Ishikawa (cell line): ENCODE data around the gene PTAR1.

Source experiments
- CEBPB ChIP-seq: IDR thresholded peaks from 2 replicates; pipeline ENCODE4 v1.6.1; 2012
- CREB1 ChIP-seq: IDR thresholded peaks from 2 replicates; pipeline ENCODE4 v1.6.1; 2012; ENCODE audit warnings: low read depth
- EGR1 ChIP-seq: IDR thresholded peaks from 2 replicates; pipeline ENCODE4 v1.6.1; 2012
- EP300 ChIP-seq: IDR thresholded peaks from 2 replicates; pipeline ENCODE4 v1.6.1; 2012; ENCODE audit warnings: borderline replicate concordance
- FOXM1 ChIP-seq: IDR thresholded peaks from 2 replicates; pipeline ENCODE4 v1.6.1; 2012; ENCODE audit warnings: low read depth, borderline replicate concordance
- MAX ChIP-seq: IDR thresholded peaks from 2 replicates; pipeline ENCODE4 v1.6.1; 2012
- RAD21 ChIP-seq: IDR thresholded peaks from 2 replicates; pipeline ENCODE4 v1.6.1; 2012; ENCODE audit warnings: low read depth
- TAF1 ChIP-seq: IDR thresholded peaks from 2 replicates; pipeline ENCODE4 v1.6.1; 2012; ENCODE audit warnings: low read depth, mild to moderate bottlenecking
- TCF12 ChIP-seq: IDR thresholded peaks from 2 replicates; pipeline ENCODE4 v1.6.1; 2012; ENCODE audit warnings: low read depth
- YY1 ChIP-seq: IDR thresholded peaks from 2 replicates; pipeline ENCODE4 v1.6.1; 2012; ENCODE audit warnings: low read depth
- TF ChIP-seq, protein P1 (sequence below): IDR thresholded peaks from 2 replicates; pipeline ENCODE4 v1.6.1; 2012; ENCODE audit warnings: low read depth, mild to moderate bottlenecking

GRCh38 chr9:69755205-69755604, 4.6 kb downstream of the PTAR1 start:
- TF ChIP-seq, protein P1, sequence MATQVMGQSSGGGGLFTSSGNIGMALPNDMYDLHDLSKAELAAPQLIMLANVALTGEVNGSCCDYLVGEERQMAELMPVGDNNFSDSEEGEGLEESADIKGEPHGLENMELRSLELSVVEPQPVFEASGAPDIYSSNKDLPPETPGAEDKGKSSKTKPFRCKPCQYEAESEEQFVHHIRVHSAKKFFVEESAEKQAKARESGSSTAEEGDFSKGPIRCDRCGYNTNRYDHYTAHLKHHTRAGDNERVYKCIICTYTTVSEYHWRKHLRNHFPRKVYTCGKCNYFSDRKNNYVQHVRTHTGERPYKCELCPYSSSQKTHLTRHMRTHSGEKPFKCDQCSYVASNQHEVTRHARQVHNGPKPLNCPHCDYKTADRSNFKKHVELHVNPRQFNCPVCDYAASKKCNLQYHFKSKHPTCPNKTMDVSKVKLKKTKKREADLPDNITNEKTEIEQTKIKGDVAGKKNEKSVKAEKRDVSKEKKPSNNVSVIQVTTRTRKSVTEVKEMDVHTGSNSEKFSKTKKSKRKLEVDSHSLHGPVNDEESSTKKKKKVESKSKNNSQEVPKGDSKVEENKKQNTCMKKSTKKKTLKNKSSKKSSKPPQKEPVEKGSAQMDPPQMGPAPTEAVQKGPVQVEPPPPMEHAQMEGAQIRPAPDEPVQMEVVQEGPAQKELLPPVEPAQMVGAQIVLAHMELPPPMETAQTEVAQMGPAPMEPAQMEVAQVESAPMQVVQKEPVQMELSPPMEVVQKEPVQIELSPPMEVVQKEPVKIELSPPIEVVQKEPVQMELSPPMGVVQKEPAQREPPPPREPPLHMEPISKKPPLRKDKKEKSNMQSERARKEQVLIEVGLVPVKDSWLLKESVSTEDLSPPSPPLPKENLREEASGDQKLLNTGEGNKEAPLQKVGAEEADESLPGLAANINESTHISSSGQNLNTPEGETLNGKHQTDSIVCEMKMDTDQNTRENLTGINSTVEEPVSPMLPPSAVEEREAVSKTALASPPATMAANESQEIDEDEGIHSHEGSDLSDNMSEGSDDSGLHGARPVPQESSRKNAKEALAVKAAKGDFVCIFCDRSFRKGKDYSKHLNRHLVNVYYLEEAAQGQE: no peak
- no peak for TF ChIP-seq MAX
- no peak for TF ChIP-seq EP300
- no peak for TF ChIP-seq CREB1
- TF ChIP-seq TCF12: no peak
- TF ChIP-seq CEBPB: no peak
- TF ChIP-seq FOXM1: no peak
- no peak for TF ChIP-seq RAD21
- TF ChIP-seq YY1: no peak
- no peak for TF ChIP-seq TAF1
- TF ChIP-seq EGR1: no peak
